IPS DF 6.9 (cell line): ENCODE data around the gene BARHL1.

Source experiments
- DNase-seq: peaks from one replicate; pipeline ENCODE4 v3.0.0-alpha.2; 2013; ENCODE audit warnings: low read depth, low spot score
- H3K27ac ChIP-seq: one replicate; pipeline ENCODE4 v1.5.1; 2013; ENCODE audit warnings: low read length, control low read depth
- H3K27me3 ChIP-seq: 2 replicates; pipeline ENCODE4 v1.6.1; 2013; ENCODE audit warnings: mild to moderate bottlenecking, low read length; ENCODE audit not compliant: control insufficient read depth, insufficient read depth
- H3K36me3 ChIP-seq: 2 replicates; pipeline ENCODE4 v1.6.1; 2013; ENCODE audit warnings: low read length; ENCODE audit not compliant: control insufficient read depth, insufficient read depth
- H3K4me1 ChIP-seq: 2 replicates; pipeline ENCODE4 v1.6.1; 2013; ENCODE audit warnings: low read length; ENCODE audit not compliant: control insufficient read depth, insufficient read depth
- H3K4me3 ChIP-seq: 2 replicates; pipeline ENCODE4 v1.5.1; 2013; ENCODE audit warnings: mild to moderate bottlenecking, low read length
- H3K9me3 ChIP-seq: 2 replicates; pipeline ENCODE4 v1.6.1; 2013; ENCODE audit warnings: low read length, inconsistent platforms; ENCODE audit not compliant: control insufficient read depth, insufficient read depth
- WGBS: extraction: QIAGEN DNeasy Blood & Tissue Kit; methylation state at CpG from one replicate; pipeline ENCODE4 v1.1.7; 2013; ENCODE audit warnings: mixed read lengths, missing lambda C conversion rate; ENCODE audit not compliant: insufficient read length, insufficient coverage; 5-methylcytosine and 5-hydroxymethylcytosine counted together

The BARHL1 gene

GRCh38 chr9:132545578-132545977 is 36.8 kb upstream of the BARHL1 start:
- no CpG with 5 or more reads among the region's 9 CpGs for WGBS
- peaks cover 3% of the 10 kb centered on the region for H3K4me1 ChIP-seq
- H3K4me3 ChIP-seq, result no peak overlapping the region
- no peak overlapping the region for H3K27ac ChIP-seq
- H3K27me3 ChIP-seq, result no peaks in the 10 kb centered on the region
- H3K36me3 ChIP-seq, result no peaks in the 10 kb centered on the region
- no peaks in the 10 kb centered on the region for H3K9me3 ChIP-seq
- no peak for DNase-seq

- WGBS, result no CpG with 5 or more reads among the region's 27 CpGs
- Histone ChIP-seq H3K27ac (no peak overlapping the region), H3K36me3 (no peaks in the 10 kb centered on the region), H3K27me3 (no peaks in the 10 kb centered on the region), H3K4me1 (0 out of 2 replicates have a peak, but pooled peaks cover 1% of the 10 kb centered on the region), H3K9me3 (no peaks in the 10 kb centered on the region), H3K4me3 (peak overlapping the region; percentile 22; the same call in 1 of the 2 replicates)
- peak; percentile 54 for DNase-seq
These were observed 36.0 kb upstream of the BARHL1 start for GRCh38 chr9:132546148-132547051.

- Histone ChIP-seq H3K4me1 (0 out of 2 replicates have a peak, but pooled peaks cover 1% of the 10 kb centered on the region), H3K9me3 (no peaks in the 10 kb centered on the region), H3K27ac (no peak overlapping the region), H3K27me3 (no peaks in the 10 kb centered on the region), H3K36me3 (no peaks in the 10 kb centered on the region), H3K4me3 (no peak overlapping the region)
- no CpG with 5 or more reads among the region's 7 CpGs for WGBS
- no peak for DNase-seq
These were observed 35.4 kb upstream of the BARHL1 start for GRCh38 chr9:132547052-132547431.

- WGBS, result no CpG with 5 or more reads among the region's 13 CpGs
These were observed 35.0 kb upstream of the BARHL1 start for GRCh38 chr9:132547436-132547835.

GRCh38 chr9:132547976-132548730 is 34.3 kb upstream of the BARHL1 start:
- no peak for DNase-seq
- H3K27ac ChIP-seq, result no peak overlapping the region
- no peaks in the 10 kb centered on the region for H3K9me3 ChIP-seq
- no CpG with 5 or more reads among the region's 21 CpGs for WGBS
- H3K4me1 ChIP-seq, result 0 out of 2 replicates have a peak, but pooled peaks cover 1% of the 10 kb centered on the region
- H3K4me3 ChIP-seq, result no peak overlapping the region
- H3K27me3 ChIP-seq, result no peaks in the 10 kb centered on the region
- no peaks in the 10 kb centered on the region for H3K36me3 ChIP-seq

More at GRCh38 chr9:132547436-132547835, 35.0 kb upstream of the BARHL1 start:
- no peak overlapping the region for H3K27ac ChIP-seq
- H3K9me3 ChIP-seq, result no peaks in the 10 kb centered on the region
- no peaks in the 10 kb centered on the region for H3K27me3 ChIP-seq
- 0 out of 2 replicates have a peak, but pooled peaks cover 1% of the 10 kb centered on the region for H3K4me1 ChIP-seq
- no peaks in the 10 kb centered on the region for H3K36me3 ChIP-seq
- H3K4me3 ChIP-seq, result no peak overlapping the region
- no peak for DNase-seq

GRCh38 chr9:132548751-132549640 is 33.4 kb upstream of the BARHL1 start:
- Histone ChIP-seq H3K36me3 (no peaks in the 10 kb centered on the region), H3K27me3 (no peaks in the 10 kb centered on the region)
- no peak for DNase-seq

GRCh38 chr9:132551556-132551955 is 30.9 kb upstream of the BARHL1 start:
- H3K4me3 ChIP-seq, result no peak overlapping the region
- H3K27me3 ChIP-seq, result no peaks in the 10 kb centered on the region
- no peak overlapping the region for H3K27ac ChIP-seq
- no CpG with 5 or more reads among the region's 13 CpGs for WGBS
- 0 out of 2 replicates have a peak, but pooled peaks cover 1% of the 10 kb centered on the region for H3K4me1 ChIP-seq
- no peaks in the 10 kb centered on the region for H3K36me3 ChIP-seq
- no peak for DNase-seq
- no peaks in the 10 kb centered on the region for H3K9me3 ChIP-seq

More at GRCh38 chr9:132548751-132549640, 33.4 kb upstream of the BARHL1 start:
- WGBS, result no CpG with 5 or more reads among the region's 17 CpGs
- Histone ChIP-seq H3K9me3 (no peaks in the 10 kb centered on the region), H3K27ac (no peak overlapping the region), H3K4me1 (0 out of 2 replicates have a peak, but pooled peaks cover 1% of the 10 kb centered on the region), H3K4me3 (no peak overlapping the region)

- no peaks in the 10 kb centered on the region for H3K27me3 ChIP-seq
- H3K4me1 ChIP-seq, result 0 out of 2 replicates have a peak, but pooled peaks cover under 1% of the 10 kb centered on the region
- no peaks in the 10 kb centered on the region for H3K36me3 ChIP-seq
- no peaks in the 10 kb centered on the region for H3K9me3 ChIP-seq
- H3K4me3 ChIP-seq, result no peak overlapping the region
- no CpG with 5 or more reads among the region's 12 CpGs for WGBS
- no peak overlapping the region for H3K27ac ChIP-seq
- no peak for DNase-seq
These were observed 30.4 kb upstream of the BARHL1 start for GRCh38 chr9:132552041-132552440.

GRCh38 chr9:132554755-132555154 is 27.7 kb upstream of the BARHL1 start:
- Histone ChIP-seq H3K4me3 (no peak overlapping the region), H3K27ac (no peak overlapping the region), H3K4me1 (no peaks in the 10 kb centered on the region), H3K27me3 (no peaks in the 10 kb centered on the region), H3K9me3 (no peaks in the 10 kb centered on the region), H3K36me3 (no peaks in the 10 kb centered on the region)
- WGBS, result no CpG with 5 or more reads among the region's 2 CpGs
- DNase-seq, result no peak
